Stimulated activated CD8-positive, alpha-beta memory T cell treated with anti-CD3 and anti-CD28 coated beads, Interleukin-4, amount 100 ng/mL, for 1 hour (primary cell): ENCODE results near the gene IGSF9B.

Experiments
- DNase-seq, 2 donors: peaks; one replicate each; pipeline ENCODE4 v3.0.0-alpha.2; 2020; ENCODE audit warnings: low read depth in 2 of 2, low spot score in 1 of 2

Gene IGSF9B

GRCh38 chr11:133864756-133865155, 92.0 kb downstream of the IGSF9B start:
- no peak for DNase-seq

DNA sequence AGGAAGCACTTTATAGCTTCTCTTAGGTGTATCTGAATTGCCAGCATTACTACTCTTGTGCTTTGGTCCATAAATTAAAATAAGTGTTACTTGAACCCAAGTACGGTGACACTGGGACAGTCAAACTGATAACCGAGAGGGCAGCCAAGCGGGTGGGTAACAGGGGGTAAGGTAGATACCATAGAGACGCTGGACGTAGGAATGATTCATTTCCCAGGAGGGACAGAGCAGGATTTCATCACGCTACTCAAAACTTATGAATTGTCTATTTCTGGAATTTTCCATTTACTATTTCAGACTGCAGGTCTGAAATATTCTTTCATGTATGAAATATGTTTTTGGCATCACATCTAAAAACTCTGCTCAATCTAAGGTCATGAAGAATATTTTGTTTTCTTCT, 96.6 kb downstream of the IGSF9B start:
- no peak for DNase-seq
